ENCODE measurements around the gene SYMPK.
"Not testable (repeated sequence)": the region's sequence is repeated elsewhere in the genome, so short reads cannot be mapped to it uniquely, and the experiment has no call there.

The SYMPK gene

GRCh38 chr19:45885556-45886426 is 22.8 kb upstream of the SYMPK start, which contains the start of gene IRF2BP1:
Gene IRF2BP1 (minus strand): TSS chr19:45886141. CDS start chr19:45885774, 367 bp downstream.
- peak; percentile 75 to 82 for DNase-seq (ENCODE audit: low read depth in 2 of 2)

- DNase-seq (ENCODE audit: low read depth in 2 of 2): no peak
These were observed 22.0 kb upstream of the SYMPK start for GRCh38 chr19:45884682-45885555.

- no peak for DNase-seq (ENCODE audit: low read depth in 2 of 2)
These were observed 21.1 kb upstream of the SYMPK start for GRCh38 chr19:45883881-45884681.

- DNase-seq (ENCODE audit: low read depth in 2 of 2): no peak
These were observed 20.6 kb upstream of the SYMPK start for GRCh38 chr19:45883586-45883880.

- peak; percentile 67 to 82 for DNase-seq (ENCODE audit: low read depth in 2 of 2)
These were observed 20.0 kb upstream of the SYMPK start for GRCh38 chr19:45882652-45883585.

- DNase-seq (ENCODE audit: low read depth in 2 of 2): no peak
These were observed 19.1 kb upstream of the SYMPK start for GRCh38 chr19:45881909-45882528.

GRCh38 chr19:45881082-45881908 is 18.3 kb upstream of the SYMPK start:
- no peak for DNase-seq (ENCODE audit: low read depth in 2 of 2)

GRCh38 chr19:45879971-45880370 is 17.0 kb upstream of the SYMPK start:
- no peak for DNase-seq (ENCODE audit: low read depth in 2 of 2)

- DNase-seq (ENCODE audit: low read depth in 2 of 2): no peak
These were observed 16.1 kb upstream of the SYMPK start for GRCh38 chr19:45879055-45879454.

- DNase-seq (ENCODE audit: low read depth in 2 of 2): no peak
These were observed 15.3 kb upstream of the SYMPK start for GRCh38 chr19:45878043-45878794.

- DNase-seq (ENCODE audit: low read depth in 2 of 2): peak in 1 of 2 experiments; percentile 20
These were observed 13.7 kb upstream of the SYMPK start for GRCh38 chr19:45876411-45877197.

- DNase-seq (ENCODE audit: low read depth in 2 of 2): no peak
These were observed 13.1 kb upstream of the SYMPK start for GRCh38 chr19:45876161-45876410.

GRCh38 chr19:45874620-45874966 is 11.6 kb upstream of the SYMPK start:
- no peak for DNase-seq (ENCODE audit: low read depth in 2 of 2)

GRCh38 chr19:45873219-45873772 is 10.3 kb upstream of the SYMPK start:
- DNase-seq (ENCODE audit: low read depth in 2 of 2): no peak

- no peak for DNase-seq (ENCODE audit: low read depth in 2 of 2)
These were observed 9.4 kb upstream of the SYMPK start for GRCh38 chr19:45872095-45872919.

- no peak for DNase-seq (ENCODE audit: low read depth in 2 of 2)
These were observed 7.9 kb upstream of the SYMPK start for GRCh38 chr19:45870798-45871197.

- DNase-seq (ENCODE audit: low read depth in 2 of 2): not testable (repeated sequence)
These were observed 4.3 kb upstream of the SYMPK start for GRCh38 chr19:45867241-45867640.
